Activated CD4-positive, alpha-beta T cell treated with anti-CD3 and anti-CD28 coated beads for 4 hours (primary cell): ENCODE results near the gene LRRC37A3.
"Not testable (repeated sequence)": the region's sequence is repeated elsewhere in the genome, so short reads cannot be mapped to it uniquely, and the experiment has no call there.

Experiments
- DNase-seq, 2 donors: peaks; one replicate each; pipeline ENCODE4 v3.0.0-alpha.2; 2020

The LRRC37A3 gene

DNA sequence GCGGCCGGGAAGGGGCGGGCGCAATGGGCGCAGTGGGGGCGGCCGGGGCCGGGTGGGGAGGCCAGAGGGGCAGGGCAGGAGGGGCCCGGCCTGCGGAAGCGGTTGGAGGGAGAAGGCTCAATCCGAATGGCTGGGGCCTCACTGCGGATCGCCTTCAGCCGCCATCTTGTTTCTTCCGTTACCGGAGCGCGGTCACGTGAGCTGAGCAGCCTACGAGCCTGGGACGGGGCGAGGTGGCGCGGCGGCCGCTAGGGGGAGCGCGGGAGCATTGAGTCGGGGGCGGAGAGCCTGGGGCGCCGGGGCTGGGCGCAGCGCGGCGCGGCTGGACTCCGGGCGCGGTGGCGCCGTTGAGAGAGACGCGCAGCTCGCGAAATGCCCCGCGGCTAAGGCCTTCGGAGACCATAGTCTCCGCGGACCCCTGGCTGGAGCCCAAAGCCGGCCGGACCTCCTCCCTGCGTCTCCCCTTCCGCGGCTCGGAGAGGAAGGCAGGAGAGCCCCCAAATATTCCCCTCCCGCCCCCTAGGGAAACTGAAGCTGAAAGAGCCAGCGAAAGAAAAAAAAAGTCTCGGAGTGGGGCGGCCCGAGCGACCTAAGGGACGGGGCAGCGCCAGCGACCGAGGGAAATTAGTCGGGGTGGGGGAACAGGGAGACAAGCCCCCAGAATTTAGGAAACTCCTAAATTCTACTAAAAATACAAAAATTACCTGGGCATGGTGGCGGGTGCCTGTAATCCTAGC is at the start of gene LRRC37A3:
LRRC37A3 (minus strand) TSS at position 190 of the 737 bp plus-strand sequence. CDS start 22,221 bp downstream, outside the sequence.
- peak; percentile 96 to 99 for DNase-seq

DNA sequence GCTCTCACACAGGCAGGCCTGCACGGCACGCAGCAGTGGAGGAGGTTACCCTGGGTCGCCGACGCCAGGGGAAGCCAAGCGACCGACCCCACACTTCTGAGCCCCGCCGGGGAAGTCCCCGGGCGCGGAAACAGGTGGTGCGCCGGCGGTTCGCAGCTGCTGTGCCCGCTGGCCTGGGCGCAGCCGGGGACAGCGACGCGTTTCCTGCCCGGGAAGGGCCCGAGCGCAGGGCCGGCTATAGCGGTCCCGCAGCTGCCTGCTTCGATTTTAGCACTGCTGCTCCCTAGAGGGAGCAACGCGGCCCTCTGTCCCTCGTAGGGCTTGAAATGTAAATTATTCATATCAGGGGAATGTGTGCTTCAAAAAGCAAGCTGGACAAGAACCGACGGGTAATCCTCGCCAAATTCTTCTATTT is 46.6 kb upstream of the LRRC37A3 start:
- DNase-seq: peak; percentile 77 to 87

DNA sequence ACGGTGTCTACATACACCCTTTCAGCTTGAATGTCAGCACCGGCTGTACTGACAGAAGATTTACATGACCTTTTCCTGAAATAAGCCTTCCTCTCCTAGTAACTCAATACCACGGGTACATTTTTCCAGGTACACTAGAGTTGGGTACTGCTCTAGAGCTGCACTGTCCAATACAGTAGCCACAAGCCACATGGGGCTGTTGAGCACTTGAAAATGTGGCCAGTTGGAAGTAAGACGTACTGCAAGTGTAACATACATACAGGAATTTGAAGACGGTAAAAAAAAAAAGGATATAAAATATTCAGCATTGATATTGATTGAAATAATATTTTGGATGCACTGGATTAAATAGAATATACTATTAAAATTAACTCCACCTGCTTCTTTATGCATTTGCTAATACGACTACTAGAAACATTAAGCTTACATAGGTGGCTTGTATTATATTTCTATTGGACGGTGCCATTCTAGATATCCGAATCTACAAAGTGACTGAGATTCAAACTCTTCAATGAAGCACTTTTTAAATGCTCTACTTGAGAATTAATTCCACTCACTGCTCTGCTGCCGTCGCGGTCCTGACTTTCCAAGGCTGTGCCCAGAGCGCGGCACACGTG is 46.1 kb upstream of the LRRC37A3 start:
- DNase-seq: not testable (repeated sequence)

DNA sequence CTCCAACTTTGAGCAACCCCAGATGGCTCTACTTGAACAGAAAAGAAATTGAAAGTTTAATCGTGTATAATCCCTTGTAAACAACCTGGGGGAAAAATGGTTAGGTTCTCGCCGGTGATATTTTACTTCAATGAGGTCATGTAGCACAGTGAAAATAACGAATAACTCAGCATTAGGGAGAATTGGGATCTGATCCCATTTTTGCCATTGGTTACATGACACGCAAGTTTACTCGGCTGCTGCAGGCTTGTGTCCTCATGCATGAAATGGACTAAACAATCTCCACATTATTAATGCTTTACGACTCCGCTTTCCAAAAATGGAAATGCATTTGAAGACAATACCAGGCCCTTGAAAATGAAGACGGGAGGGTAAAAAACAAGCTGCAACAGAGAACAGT is 45.5 kb upstream of the LRRC37A3 start:
- no peak for DNase-seq

DNA sequence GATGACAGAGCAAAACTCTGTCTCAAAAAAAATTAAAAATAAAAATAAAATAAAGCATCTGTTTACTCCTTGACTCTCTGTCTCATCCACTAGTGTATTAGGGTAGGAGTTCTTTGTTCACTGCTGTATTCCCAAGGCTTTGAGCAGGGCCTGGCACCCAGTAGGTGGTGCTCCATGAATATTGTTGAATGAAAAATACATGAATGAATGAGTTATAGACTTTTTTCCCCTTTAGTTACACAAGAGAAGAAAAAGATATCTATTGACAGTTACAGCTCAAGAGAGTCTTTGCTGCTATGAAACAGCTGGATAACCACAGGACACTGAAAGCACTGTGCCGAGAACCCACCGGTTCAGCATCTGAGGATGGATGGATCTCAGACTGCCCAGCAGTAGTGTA is 44.5 kb upstream of the LRRC37A3 start:
- DNase-seq: not testable (repeated sequence)

DNA sequence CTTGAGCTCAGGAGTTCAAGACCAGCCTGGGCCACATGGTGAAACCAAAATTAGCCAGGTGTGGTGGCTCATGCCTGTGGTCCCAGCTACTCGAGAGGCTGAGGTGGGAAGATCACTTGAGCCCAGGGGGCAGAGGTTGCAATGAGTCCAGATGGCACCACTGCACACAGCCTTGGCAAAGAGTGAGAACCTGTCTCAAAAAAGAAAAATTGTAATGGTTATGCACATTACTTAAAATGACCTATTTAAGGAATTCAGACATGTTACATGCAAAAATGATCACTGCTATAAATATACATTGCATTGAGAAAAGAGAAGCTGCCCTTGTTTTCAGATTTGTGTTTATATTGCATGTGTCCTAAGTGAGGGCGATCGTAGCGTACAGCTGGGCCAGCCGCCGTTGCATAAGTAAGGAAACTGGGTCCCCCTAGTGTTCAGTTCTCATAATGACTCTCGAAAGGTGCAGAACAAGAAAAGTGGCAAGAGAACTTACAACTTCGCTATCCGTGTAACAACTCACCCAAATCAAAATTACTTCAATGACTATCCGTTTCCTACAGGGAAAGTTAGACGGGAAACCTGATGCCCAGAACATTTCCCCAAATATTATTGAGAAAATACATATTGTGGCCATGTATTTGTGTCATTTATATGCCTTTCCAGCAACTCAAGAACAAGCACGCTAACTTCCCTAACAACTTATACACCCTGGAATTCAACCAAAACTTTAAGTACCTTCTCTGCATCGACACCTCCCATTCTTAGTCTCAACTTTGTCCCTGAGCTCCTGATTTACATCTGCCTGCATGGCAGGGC is 42.5 kb upstream of the LRRC37A3 start:
- peak; percentile 53 to 81 for DNase-seq

DNA sequence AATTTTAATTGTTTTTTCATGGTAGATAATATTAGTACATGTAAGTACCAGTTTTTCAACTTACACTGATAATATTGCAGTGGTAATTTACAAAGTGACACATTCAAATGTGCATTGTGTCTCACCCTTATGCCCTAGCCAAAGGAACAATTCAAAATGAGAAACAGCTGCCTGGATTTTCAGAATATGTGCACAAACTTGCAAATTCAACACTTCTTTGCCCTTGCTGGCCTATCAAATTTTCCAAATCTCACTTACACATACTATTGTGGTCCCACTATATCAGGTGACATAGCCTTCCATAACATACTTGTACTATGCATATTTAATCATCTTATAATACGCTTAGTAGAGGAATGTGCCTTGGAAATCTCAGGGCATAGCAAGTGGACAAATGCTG is 32.6 kb upstream of the LRRC37A3 start:
- no peak for DNase-seq

DNA sequence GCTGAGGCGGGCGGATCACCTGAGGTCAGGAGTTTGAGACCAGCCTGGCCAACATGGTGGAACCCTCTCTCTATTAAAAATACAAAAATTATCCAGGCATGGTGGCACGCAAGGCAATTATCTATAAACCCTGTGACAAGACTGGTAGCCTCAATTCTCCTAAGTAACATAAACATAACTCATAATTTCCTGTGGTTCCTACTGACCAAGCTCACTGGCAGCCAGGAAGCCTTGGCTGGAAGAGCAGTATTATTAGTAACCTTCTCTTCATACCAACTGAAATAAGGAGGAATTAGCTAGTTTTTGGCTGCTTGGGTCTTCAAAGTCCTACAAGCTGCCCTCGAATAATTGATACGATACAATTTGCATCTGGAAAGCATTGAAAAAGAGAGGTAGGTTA is 31.6 kb upstream of the LRRC37A3 start:
- DNase-seq: no peak

DNA sequence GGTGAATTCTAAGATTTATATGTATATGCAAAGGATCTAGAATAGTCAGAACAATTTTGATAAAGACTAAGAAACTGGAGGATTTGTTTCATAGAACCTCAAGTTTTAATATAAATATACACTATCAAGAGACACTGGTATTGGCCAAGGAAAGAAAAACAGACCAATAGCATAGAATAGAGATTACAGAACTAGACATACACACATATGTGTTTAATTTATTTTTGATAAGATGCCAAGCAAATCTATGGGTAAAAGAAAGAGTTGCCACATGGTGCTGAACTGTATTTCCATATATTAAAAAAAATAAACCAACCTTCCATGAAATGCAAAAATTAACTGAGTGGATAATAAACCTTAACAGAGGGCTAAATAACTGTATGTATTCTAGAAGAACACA is 27.9 kb upstream of the LRRC37A3 start:
- DNase-seq: no peak

DNA sequence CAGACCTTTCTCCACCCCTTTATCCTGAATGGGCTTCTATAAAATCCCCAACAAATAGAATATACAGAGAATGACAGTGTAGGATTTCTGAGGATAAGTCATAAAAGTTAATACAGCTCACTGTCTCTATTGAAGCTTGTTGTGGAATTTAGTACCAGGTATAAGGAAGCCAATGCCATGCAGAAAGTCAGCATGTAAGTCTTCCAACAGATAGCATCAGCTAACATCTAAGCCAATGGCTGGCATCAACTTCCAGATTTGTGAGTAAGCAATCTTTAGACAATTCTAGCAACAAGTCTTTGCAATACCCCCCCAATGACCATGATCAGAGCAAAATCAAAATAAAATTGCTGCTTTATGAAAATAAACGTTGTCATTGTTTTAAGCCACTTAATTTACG is 22.5 kb upstream of the LRRC37A3 start:
- DNase-seq: no peak

DNA sequence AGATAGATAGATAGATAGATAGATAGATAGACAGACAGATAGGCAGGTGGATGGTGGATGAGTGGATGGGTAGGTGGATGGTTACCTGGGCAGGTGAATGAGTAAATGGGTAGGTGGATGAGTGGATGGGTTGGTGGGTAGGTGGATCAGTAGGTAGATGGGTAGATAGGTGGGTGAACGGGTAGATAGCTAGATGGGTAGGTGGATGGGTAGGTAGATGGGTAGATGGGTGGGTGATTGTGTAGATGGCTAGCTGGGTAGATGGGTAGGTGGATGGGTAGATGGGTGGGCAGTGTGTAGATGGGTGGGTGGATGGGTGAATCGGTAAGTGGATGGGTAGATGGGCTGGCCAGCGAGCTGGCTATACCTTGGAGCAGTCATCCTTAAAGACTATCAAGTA is 21.8 kb upstream of the LRRC37A3 start:
- DNase-seq: no peak

DNA sequence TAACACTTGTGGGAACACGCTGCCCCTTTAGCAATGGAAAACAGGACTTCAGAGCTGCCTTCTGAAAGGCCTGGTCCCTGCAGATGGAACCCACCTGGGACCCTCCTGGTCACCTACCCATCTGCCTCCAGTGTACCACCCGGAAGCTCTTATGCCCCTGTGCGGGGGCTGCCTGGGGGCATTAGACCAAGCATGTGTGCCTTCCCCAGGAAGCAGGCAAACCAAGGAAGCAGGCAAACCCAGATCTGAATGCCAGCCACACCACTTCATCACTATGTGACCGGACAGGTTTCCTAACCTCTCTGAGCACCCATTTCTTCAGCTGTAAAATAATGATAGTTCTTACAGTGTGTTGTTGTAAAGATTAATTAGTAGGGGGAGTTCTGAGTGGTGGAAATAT is 20.8 kb upstream of the LRRC37A3 start:
- no peak for DNase-seq

DNA sequence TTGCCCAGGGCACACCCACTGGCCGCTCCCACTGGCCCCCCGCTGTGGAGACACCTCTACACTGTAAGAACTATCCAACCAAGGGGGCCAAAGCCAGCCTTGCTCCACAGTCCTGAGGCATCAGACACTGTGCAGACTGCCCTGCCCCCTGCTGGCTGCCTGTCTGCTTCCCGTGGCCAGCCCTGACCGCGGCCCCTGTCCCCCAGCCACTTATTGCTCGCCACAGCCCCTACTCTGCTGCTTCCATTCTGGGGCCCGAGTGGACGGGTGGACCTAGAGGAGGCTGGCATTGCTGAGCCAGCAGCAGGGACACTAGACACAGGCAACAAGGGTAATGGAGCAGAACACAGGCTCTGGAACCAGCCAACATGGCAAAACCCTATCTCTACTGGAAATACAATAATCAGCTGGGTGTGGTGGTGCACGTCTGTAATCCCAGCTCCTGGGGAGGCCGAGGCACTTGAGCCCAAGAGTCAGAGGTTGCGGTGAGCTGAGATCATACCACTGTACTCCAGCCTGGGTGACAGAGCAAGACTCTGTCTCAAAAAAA is 19.7 kb upstream of the LRRC37A3 start:
- peak; percentile 41 to 49 for DNase-seq

DNA sequence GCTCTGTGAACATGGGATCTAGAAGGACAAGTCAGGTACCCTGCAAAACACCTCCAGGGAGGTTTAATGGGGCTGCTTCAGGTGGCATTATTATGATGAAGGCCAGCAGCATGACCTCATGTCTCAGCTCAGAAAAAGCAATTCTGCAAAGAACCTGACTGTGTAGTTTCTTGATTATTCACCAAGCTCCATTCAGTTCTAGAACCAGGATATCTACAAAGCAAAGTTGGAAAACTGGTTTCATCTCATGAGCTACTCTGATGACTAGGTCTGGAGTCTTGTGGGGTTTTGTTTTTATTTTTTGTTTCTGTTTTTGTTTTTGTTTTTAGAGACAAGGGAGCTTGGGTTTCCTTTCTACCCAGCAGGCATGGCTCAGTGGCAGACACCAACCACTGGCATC is 19.0 kb upstream of the LRRC37A3 start:
- no peak for DNase-seq

DNA sequence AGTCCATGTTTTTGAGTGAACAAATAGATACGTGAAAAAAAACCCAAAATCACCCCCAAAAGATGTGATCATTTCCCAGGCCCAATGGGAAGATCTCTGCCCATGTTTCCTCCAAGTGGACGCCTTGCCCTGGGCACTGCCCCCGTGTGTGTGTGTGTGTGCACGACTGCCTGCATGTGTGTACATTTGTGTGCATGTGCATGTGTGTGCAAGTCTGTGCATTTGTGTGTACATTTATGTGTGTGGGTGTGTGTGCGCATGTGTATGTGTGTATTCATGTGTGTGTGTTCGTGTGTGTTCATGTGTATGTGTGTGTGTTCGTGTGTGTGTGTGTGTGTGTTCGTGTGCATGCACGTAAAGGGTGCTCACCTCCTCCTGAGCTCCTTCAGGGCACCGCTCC is 16.8 kb upstream of the LRRC37A3 start:
- no peak for DNase-seq

DNA sequence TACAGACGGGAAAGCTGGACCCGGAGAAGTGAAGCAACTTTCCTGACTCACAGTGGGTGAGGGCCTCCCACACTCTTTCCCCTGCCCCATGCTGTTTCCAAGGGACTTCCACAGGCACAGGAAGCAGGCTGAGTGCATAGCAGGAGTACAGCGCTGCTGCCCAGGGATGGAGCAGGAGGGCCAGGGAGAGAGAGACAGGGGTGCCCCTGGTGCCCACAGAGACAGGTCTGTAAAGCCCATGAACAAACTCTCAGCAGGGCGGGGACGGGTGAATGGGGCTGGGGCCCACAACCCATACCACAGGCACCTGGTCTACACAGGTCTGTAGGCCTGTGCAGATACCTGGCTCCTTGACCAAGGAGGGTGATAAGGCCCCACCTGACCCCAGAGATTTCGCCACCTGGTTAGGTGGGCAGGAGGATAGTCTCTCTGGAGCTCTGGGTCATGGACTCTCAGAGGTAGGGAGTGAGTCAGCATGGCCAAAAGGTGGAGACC is 15.1 kb upstream of the LRRC37A3 start:
- not testable (repeated sequence) for DNase-seq

DNA sequence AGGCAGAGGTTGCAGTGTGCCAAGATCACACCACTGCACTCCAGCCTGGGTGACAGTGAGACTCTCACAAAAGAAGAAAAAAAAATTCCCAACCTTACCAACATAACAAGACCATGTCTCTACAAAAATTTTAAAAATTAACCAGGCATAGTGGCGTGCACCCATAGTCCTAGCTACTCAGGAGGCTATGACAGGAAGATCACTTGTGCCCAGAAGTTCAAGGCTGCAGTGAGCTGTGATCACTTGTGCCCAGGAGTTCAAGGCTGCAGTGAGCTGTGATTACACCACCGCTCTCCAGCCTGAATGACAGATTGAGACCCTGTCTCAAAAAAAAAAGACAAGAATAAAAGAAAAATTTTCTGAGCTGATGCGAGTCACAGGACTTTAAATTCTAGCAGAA is 13.6 kb upstream of the LRRC37A3 start:
- not testable (repeated sequence) for DNase-seq

DNA sequence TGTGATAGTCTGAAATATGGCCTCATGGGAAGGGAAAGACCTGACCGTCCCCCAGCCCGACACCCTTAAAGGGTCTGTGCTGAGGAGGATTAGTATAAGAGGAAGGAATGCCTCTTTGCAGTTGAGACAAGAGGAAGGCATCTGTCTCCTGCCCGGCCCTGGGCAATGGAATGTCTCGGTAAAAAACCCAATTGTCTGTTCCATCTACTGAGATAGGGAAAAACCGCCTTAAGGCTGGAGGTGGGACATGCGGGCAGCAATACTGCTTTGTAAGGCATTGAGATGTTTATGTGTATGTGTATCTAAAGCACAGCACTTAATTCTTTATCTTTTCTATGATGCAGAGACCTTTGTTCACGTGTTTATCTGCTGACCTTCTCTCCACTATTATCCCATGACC is 11.1 kb upstream of the LRRC37A3 start:
- not testable (repeated sequence) for DNase-seq

DNA sequence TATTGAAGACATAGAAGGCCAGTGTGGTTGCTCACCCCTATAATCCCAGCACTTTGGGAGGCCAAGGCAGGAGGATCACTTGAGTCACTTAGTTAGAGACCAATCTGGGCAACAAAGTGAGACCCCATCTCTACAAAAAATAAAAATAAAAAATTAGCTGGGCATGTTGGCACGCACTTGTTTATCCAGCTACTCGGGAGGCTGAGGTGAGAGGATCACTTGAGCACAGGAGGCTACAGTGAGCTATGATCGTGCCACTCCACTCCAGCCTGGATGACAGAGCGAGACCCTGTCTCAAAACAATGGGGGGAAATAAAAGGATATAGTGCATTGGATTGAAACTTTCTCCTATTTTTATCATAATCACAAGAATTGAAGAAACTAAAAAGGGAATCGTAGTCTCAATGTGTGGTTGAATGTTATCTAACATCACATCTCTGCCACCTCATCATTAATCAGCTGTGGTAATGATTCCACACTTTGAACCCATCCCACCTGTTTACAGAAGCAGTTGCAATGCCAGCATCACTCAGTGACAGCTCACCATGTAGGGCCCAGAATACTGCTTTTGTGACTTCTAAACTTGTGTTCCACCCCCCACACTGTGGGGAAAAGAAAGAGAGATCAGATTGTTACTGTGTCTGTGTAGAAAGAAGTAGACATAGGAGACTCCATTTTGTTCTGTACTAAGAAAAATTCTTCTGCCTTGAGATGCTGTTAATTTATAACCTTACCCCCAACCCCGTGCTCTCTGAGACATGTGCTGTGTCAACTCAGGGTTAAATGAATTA is 10.3 kb upstream of the LRRC37A3 start:
- peak; percentile 55 to 61 for DNase-seq

DNA sequence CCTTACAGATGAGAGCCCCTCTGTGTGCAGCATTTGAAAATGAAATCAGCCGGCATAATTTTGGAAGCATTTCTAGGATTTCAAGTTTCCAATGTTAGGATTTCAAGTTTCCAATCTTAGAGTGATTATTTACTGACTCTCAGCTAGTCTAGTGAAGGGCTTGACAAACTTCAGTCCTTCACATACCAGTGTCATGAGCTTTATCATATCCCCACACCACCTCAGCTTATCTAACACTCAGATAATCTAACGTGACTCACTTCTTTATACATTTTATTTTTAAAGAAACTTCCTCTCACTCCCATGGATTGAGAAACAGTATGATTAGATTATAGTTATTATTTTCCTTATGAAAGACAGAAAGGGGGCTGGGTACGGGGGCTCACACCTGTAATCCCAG is 9.4 kb upstream of the LRRC37A3 start:
- DNase-seq: not testable (repeated sequence)

DNA sequence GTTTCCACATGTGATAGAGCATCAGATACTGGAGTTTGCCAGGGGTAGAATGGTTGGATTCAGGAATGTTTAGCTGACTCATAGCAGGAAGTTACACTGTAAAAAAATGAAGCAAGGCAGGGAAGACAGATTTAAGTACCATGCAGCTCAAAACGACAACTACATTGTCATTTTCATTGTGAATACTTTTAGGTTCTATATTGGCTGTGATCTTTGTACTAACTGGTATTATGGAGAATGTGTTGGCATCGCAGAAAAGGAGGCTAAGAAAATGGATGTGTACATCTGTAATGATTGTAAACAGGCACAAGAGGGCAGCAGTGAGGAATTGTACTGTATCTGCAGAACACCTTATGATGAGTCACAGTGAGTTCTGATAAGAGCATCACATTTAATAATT is 8.2 kb upstream of the LRRC37A3 start:
- peak; percentile 70 to 82 for DNase-seq

DNA sequence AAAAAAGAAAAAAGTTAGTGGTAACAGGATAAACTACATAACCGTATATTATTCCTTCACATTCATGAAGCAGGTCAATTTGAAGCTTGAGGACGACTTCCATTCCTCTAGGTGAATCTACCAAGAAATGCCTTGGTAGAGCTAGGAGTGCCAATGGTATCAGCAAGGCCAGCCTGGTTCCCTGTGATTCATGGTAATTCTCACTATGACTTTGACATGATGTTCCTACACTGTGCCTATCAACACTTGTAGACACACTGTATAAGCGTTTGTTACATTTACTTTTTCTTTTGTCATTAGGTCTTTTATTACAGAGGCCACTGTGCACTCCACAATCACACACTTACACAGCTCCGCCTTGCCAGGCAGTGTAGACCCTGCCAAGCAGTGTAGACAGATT is 7.2 kb upstream of the LRRC37A3 start:
- DNase-seq: not testable (repeated sequence)
